Measurements from ENCODE around the gene XPO5.

DNA sequence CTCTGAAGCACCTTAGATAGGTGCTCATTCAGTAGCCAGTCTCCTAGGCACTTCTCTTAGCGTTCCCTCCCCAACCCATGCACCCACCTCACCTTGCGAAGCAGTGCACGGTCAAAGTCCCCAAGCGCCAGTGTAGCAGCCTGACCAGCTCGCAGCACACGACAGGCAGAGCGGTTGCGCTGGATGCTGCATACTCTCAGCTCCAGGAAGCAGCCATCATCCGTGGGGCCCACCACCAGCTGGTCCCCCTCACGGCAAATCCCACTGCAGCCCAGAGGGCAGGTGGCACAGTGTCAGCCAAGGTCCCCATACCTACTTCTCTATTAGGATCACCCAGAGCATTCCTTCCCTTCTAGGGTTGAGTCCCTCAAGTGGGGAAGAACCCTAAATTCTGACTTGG lies 46.7 kb upstream of the XPO5 start:
- no peak for TF ChIP-seq CTCF (IDR thresholded peaks at IDR 0.05; ENCODE audit: insufficient read depth, low read depth, low read length)
- TF ChIP-seq EZH2 (IDR thresholded peaks at IDR 0.05; ENCODE audit: insufficient read depth, low read length), result no peak
